ENCODE results near the gene TRANK1.

DNA sequence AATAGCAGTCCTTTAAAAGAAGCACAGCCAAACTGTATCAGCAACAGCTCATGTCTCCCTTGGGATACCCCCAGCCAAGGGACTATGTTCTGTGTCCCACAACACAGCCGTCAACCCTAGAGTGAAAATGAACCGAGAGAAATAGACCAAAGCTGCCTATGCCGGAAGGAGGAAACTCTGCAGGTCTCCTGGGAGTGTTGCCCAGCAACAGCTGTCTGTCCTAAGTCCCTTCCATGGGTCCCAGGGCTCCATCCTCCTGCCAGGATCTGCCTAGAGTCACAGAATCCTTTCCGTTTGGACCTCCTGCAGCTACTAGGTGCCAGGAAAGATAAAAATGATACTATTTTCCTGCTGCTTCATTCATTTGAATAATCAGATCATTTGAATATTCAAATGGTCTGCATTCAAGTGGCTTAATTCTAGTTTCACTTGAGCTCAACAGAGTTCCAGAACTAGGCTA lies 53.1 kb downstream of the TRANK1 start:
- TF ChIP-seq POLR2A (IDR thresholded peaks at IDR 0.05) (no peak), CTCF (IDR thresholded peaks at IDR 0.05) (no peak)
